ENCODE results near the gene EEIG1.
A peak's percentile ranks its signal among the peaks of the same experiment; 100 is the strongest.

The EEIG1 gene

DNA sequence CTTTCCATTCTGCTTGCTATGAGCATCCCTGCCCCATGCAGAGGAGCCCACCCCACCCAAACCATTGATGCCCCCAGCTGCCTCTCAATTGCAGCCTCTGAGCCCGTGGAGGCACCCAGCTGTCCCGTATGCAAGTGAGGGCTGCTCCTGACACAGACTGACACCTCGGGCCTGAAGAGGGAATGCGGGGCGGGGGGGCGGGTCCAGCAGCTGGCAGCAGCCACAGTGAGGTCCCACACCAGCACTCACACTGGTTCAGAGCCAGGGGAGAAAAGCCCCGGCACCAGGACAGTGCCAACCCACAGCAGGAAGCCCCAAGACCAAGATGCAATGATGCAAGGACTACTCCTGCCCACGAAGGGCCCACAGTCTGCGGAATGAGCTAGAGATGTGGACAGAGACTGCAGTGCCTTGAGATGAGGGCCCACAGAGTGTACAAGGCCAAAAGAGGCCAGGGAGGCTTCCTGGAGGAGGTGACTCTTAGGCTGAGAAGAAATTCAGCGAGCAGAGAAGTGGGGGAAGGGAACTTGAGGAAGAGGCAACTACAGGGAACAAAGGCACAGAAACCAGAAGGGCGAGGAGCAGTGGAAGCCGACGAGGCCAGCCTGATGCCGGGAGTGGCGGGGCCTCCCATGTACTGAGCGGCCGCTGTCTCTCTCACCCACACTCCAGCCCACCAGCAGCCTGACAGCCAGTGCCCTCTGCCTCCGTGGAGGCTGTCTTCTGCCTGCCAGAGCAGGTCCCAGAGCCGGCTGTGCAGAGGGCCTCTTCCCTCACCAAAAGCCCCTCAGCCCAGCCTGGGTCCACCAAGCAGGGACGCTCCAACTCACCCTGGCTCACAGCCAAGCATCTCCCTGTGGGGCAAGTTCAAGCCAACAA is 9.2 kb downstream of the EEIG1 start:
- no peak overlapping the region for H3K27ac ChIP-seq (replicated peaks)
- no peaks in the 10 kb centered on the region for H3K27me3 ChIP-seq (ENCODE audit: insufficient read depth, poor library complexity, severe bottlenecking)
- peak; percentile 38 for DNase-seq (ENCODE audit: low read depth in 1 of 2, low spot score in 1 of 2)
- TF ChIP-seq CTCF (IDR thresholded peaks at IDR 0.05; ENCODE audit: insufficient read depth, low read length) (no peak), GABPA (IDR thresholded peaks at IDR 0.05; ENCODE audit: low read depth) (no peak), REST (IDR thresholded peaks at IDR 0.05; ENCODE audit: insufficient replicate concordance, low read depth) (no peak), POLR2AphosphoS5 (IDR thresholded peaks at IDR 0.05; ENCODE audit: low read depth) (no peak), SPI1 (IDR thresholded peaks at IDR 0.05; ENCODE audit: borderline replicate concordance, low read depth) (no peak)
- H3K4me3 ChIP-seq (replicated peaks; ENCODE audit: insufficient read depth, low read length) = no peak overlapping the region

DNA sequence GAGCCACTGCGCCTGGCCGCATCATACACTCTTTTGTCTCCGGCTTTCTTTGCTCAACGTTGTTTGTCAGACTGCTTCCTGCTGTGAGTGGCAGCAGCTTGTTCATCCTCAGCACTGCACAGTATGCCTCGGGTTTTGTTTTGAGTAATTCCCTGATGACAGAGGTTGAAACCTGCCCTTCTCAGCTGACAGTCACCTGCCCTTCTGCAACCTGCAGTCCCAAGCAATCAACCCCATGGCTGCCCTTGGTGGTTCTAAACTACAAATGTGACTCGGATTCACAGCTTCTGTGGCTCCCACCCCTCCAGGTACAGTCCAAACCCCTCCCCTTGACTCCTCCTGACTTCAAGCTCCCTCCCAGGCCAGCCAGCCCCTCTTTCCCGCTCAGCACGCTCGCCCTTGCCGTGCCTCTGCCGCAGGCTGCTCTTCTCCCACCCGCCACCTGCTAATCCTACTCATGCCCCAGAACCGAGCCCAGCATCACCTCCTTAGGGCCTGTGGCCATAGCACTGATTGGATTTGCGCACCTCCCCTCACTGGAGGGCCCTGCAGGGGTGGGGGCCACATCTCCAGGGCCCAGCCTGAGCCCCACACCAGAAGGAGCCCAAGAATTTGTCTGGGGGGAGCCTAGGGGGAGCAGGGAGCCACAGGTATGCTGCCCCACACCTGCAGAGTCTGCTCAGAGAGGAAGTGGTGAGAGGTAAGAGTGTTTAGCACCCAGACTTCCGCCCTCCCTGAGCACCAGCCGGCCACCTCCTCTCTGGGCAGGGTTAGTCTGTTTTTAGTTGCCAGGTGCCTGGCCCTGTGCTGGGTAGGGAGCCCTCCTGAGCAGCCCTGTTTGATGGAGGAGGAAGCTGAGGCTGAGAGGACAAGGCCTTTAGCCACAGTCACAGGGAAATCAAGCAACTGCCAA is 10.1 kb downstream of the EEIG1 start:
- Histone ChIP-seq H3K27ac (replicated peaks) (no peak overlapping the region), H3K4me3 (replicated peaks; ENCODE audit: insufficient read depth, low read length) (no peak overlapping the region)
- no peak for DNase-seq (ENCODE audit: low read depth in 1 of 2, low spot score in 1 of 2)

GRCh38 chr9:127968700-127969383 is 11.9 kb downstream of the EEIG1 start:
- no peak for TF ChIP-seq POLR2AphosphoS5 (IDR thresholded peaks at IDR 0.05; ENCODE audit: low read depth)
- no peak for TF ChIP-seq SPI1 (IDR thresholded peaks at IDR 0.05; ENCODE audit: borderline replicate concordance, low read depth)
- no peak for TF ChIP-seq GABPA (IDR thresholded peaks at IDR 0.05; ENCODE audit: low read depth)
- no peak for TF ChIP-seq REST (IDR thresholded peaks at IDR 0.05; ENCODE audit: insufficient replicate concordance, low read depth)
- no peak for TF ChIP-seq CTCF (IDR thresholded peaks at IDR 0.05; ENCODE audit: insufficient read depth, low read length)
- Histone ChIP-seq H3K27me3 (ENCODE audit: insufficient read depth, poor library complexity, severe bottlenecking) (no peaks in the 10 kb centered on the region), H3K27ac (replicated peaks) (no peak overlapping the region), H3K4me3 (replicated peaks; ENCODE audit: insufficient read depth, low read length) (no peak overlapping the region)
- no peak for DNase-seq (ENCODE audit: low read depth in 1 of 2, low spot score in 1 of 2)

More for the DNA sequence above, 10.1 kb downstream of the EEIG1 start:
- peak; percentile 21; the same call in 1 of the 2 replicates for TF ChIP-seq SPI1 (IDR thresholded peaks at IDR 0.05; ENCODE audit: borderline replicate concordance, low read depth)
- TF ChIP-seq CTCF (IDR thresholded peaks at IDR 0.05; ENCODE audit: insufficient read depth, low read length) = no peak
- H3K27me3 ChIP-seq (ENCODE audit: insufficient read depth, poor library complexity, severe bottlenecking) = no peaks in the 10 kb centered on the region

Measured in HL-60 (cell line).